GM19468 (cell line): ENCODE results near the gene NEDD4L.
"Not testable (repeated sequence)": the region's sequence is repeated elsewhere in the genome, so short reads cannot be mapped to it uniquely, and the experiment has no call there.

ENCODE experiments used
- ATAC-seq: cut with Tn5 transposase; IDR thresholded peaks from one replicate; pipeline ENCODE4 v1.9.1; 2021; ENCODE audit warnings: mild to moderate bottlenecking, moderate library complexity, moderate number of reproducible peaks; ENCODE audit not compliant: unreplicated experiment; ENCODE audit errors: extremely low read depth

NEDD4L gene

GRCh38 chr18:58043491-58044369 lies at the start of gene NEDD4L:
Gene NEDD4L (plus strand): TSS chr18:58044226. CDS start chr18:58044661, 435 bp downstream.
- peak; percentile 66 for ATAC-seq

GRCh38 chr18:57995331-57995730 lies 48.7 kb upstream of the NEDD4L start:
- ATAC-seq, result no peak

GRCh38 chr18:57996894-57997293 lies 47.1 kb upstream of the NEDD4L start:
- ATAC-seq, result not testable (repeated sequence)

GRCh38 chr18:57997820-57998219 lies 46.2 kb upstream of the NEDD4L start:
- no peak for ATAC-seq

GRCh38 chr18:57998461-57998860 lies 45.6 kb upstream of the NEDD4L start:
- no peak for ATAC-seq

- ATAC-seq, result no peak
Observed at GRCh38 chr18:58004317-58004716, 39.7 kb upstream of the NEDD4L start.

GRCh38 chr18:58005011-58005410 lies 39.0 kb upstream of the NEDD4L start:
- no peak for ATAC-seq

- no peak for ATAC-seq
Observed at GRCh38 chr18:58005885-58006523, 38.0 kb upstream of the NEDD4L start.

GRCh38 chr18:58009166-58009565 lies 34.9 kb upstream of the NEDD4L start:
- ATAC-seq, result no peak

- ATAC-seq, result no peak
Observed at GRCh38 chr18:58010265-58010664, 33.8 kb upstream of the NEDD4L start.

GRCh38 chr18:58012356-58012755 lies 31.7 kb upstream of the NEDD4L start:
- ATAC-seq, result no peak

- no peak for ATAC-seq
Observed at GRCh38 chr18:58013241-58014211, 30.5 kb upstream of the NEDD4L start.

- ATAC-seq, result peak; percentile 90
Observed at GRCh38 chr18:58015065-58015780, 28.8 kb upstream of the NEDD4L start.

- no peak for ATAC-seq
Observed at GRCh38 chr18:58017267-58017666, 26.8 kb upstream of the NEDD4L start.

- no peak for ATAC-seq
Observed at GRCh38 chr18:58020567-58021107, 23.4 kb upstream of the NEDD4L start.

- no peak for ATAC-seq
Observed at GRCh38 chr18:58021504-58021903, 22.5 kb upstream of the NEDD4L start.

GRCh38 chr18:58023108-58023507 lies 20.9 kb upstream of the NEDD4L start:
- ATAC-seq, result no peak

GRCh38 chr18:58024139-58024538 lies 19.9 kb upstream of the NEDD4L start:
- ATAC-seq, result no peak

GRCh38 chr18:58025205-58025604 lies 18.8 kb upstream of the NEDD4L start:
- no peak for ATAC-seq
